T-helper 1 cell treated with Interleukin-12 subunit alpha and Interleukin-12 subunit beta and Interleukin-4 antibody, amounts not matched to agents 30 ng/mL and 1 ng/mL, for 36 hours (primary cell): ENCODE measurements around the gene NOL4L. TPM values are rescaled to one million over a fixed set of nuclear protein-coding genes. Genes with fewer than 3 reads are reported as not detected.
"Not testable (repeated sequence)": the region's sequence is repeated elsewhere in the genome, so short reads cannot be mapped to it uniquely, and the experiment has no call there.

ENCODE experiments used
- intact Hi-C: fragments of 100-400 bp; cut with micrococcal nuclease; formaldehyde crosslinking; loops from one replicate; pipeline ENCODE4 v1.15.1; 2024
- total RNA-seq: library from RNA; stranded (reverse); gene quantifications from 2 replicates; pipeline ENCODE4 v1.2.3, GENCODE V29; 2022

NOL4L gene
- total RNA-seq, 1 donor from 2014 or later, result 26.0 TPM

GRCh38 chr20:32512047-32512385, 73.1 kb downstream of the NOL4L start:
- intact Hi-C loops, result no loop called here

GRCh38 chr20:32511358-32512046, 73.6 kb downstream of the NOL4L start:
- intact Hi-C loops, result no loop called here

GRCh38 chr20:32510601-32511357, 74.4 kb downstream of the NOL4L start:
- intact Hi-C loops, result no loop called here

DNA sequence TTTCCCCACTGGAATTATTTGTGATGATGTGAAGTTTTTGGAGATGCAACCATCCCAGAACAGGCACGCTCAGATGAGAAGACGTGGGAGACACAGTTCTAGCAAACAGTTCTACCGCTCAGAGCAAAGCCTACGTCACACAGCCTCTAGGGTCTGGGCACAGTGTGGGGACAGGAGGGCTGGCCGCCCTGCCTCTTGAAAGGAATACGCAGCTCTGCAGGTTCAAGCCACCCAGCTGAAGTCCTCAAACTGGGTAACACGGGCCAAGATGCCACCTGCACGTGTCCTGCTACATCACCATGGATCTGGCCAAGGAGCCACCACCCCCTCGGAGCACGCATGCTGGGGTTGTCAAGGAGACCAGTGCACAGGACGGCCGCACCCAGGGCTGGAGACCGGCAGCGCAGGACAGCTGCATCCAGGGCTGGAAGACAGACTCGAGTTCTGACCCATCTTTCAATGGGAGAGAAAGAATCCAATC, 75.0 kb downstream of the NOL4L start:
- intact Hi-C loops, result no loop called here

DNA sequence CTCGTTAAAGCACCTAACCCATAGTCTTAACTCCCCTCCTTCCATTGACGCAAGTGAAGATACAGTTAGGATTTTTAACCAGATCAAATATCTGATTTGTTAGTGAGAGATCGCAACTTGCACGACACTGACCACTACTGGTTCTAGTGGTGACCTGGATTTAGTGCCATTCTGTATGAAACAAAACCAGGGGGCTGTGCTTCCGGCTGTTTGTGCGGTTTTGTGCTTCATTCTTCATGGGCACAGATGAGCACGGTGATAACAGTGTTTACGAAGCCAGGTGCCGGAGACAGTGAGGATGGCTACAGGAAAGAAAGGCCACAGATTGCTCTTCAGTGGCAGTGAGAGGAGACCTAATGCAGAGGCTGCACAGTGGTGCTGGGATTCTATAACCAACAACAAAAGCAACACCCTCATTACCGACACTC, 75.5 kb downstream of the NOL4L start:
- intact Hi-C loops, result loop anchor here (2.0 kb wide), 1 partner anchor 25 kb away; no protein-coding TSS in a partner anchor

DNA sequence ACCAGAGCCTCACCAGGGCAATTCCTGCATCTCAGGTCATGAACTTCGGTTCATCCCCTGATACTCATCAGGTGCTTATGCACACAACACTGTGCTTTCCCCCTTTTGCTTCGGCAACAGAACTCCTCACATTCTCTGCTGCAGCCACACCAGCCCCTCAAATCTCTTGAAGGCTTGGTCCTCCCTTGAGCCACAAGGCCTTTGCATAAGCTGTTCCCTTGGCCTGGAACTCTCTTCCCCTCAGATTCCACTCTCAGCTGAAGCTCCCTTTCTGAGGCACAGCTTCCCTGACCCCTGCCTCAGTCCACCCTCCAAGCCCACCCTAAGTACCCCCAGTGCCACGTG, 76.4 kb downstream of the NOL4L start:
- intact Hi-C loops, result loop anchor here (2.0 kb wide), 1 partner anchor 24 kb away; no protein-coding TSS in a partner anchor

GRCh38 chr20:32507998-32508774, 76.9 kb downstream of the NOL4L start:
- intact Hi-C loops, result loop anchor here (2.0 kb wide), 1 partner anchor 23 kb away; no protein-coding TSS in a partner anchor

DNA sequence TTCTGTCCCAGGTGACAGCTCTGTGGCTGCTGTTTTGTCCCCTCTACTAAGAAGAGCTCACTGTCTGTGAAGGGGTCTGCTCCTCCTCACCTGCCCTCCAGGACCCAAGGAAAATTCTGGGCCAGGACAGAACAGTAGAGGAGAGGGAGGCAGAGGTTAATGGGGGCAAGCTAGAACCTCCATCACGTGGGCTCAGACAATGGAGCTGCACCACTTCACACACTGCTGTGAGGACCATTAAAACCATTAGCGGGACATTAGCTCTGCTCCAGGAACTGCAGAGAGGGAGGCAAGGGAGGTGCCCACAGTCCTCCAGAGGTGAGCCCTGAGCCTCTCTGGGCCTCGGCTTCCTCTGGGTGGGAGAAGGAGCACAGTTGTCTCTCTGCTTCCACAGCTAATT, 78.4 kb downstream of the NOL4L start:
- intact Hi-C loops, result no loop called here

DNA sequence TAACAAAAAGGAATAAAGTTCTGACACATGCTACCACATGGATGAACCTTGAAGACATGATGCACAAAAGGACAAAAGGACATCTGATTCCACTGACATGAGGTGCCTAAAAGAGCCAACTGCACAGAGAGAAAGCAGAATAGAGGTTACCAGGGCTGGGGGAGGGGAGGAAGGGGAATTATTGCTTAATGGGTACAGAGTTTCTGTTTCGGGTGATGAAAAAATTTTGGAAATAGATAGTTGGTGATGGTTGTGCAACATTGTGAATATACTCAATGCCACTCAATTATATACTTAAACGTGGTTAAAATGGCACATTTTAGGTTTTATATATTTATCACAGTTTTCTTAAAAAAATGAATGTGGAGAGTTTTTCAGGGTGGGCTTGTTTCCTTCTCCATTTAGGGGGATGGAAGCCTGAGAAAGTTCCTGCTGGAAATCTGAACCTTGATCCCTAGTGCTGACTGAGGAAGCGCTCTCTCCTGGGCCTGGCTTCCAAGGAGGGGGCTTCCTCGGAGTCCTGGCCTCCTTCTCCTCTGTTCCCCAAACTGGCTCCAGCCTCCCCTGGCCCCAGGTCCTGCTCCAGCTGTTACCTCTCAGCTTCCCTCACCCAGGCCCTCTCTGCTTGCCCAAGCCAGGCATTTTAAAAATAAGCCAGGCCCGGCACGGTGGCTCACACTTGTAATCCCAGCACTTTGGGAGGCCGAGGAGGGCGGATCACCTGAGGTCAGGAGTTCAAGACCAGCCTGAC, 79.2 kb downstream of the NOL4L start:
- intact Hi-C loops, result no loop called here

GRCh38 chr20:32501709-32502108, 83.4 kb downstream of the NOL4L start:
- intact Hi-C loops, result no loop called here

DNA sequence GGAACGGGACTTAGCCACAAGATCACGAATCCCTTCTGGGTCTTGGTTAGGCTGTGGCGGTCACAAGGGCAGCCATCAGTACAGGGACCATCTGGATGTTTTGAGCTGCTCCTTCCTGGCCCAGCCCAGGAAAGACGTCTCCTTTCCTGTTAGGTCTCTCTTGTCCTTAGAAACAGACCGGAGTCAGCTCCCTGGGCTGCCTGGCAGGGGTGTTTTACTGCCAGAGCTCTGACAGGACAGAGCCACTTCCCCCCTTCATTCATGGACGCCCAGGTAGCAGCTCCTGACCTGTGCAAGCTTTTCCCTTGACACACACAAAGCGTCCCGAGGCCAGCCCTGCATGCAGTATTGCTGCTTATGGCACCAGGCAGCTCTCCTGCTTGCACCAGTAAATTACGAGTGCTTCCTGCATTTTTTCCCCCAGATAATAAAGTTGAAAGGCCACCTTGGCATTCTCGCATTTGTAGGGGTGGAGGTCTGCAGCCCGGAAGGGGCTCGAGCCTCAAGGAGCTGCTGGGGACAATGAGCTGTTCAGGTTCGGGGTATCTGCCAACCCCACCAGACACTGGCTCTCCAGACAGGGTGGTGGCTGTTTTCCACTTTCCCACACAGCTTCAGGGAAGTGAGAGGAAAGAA, 87.4 kb downstream of the NOL4L start:
- intact Hi-C loops, result no loop called here

DNA sequence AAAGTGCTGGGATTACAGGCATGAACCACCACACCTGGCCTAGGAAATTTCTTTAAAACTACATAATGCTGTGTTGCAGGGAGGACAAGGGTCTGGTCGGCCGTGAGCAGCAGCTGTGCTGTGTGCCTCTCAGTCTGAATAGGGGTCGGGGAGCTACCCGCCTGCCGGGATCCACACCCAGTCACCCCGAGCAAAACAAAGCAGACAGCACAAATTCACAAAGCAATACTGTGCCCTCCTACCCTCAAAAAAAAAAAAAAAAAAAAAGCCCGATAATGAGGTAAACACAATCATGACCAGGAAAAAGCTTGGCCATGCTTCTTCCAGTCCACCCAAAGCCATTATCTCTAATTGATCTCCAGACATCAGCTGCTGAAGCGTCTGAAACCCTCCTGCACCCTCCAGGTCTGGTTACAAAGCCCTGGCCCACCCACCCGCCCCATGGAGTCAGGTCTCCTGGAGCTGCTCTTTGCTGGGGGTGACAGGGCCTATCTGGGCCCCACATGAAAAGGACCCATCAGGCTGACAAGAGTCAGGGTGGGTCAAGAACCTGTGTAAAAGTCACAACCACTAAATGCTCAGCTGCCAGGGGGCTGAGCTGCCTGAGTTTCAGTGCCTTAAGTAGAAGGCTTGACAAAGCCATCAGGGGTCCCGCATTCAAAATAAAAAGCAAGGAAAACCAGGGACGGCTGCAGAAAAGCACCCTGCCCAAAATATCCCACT, 88.2 kb downstream of the NOL4L start:
- intact Hi-C loops, result no loop called here

DNA sequence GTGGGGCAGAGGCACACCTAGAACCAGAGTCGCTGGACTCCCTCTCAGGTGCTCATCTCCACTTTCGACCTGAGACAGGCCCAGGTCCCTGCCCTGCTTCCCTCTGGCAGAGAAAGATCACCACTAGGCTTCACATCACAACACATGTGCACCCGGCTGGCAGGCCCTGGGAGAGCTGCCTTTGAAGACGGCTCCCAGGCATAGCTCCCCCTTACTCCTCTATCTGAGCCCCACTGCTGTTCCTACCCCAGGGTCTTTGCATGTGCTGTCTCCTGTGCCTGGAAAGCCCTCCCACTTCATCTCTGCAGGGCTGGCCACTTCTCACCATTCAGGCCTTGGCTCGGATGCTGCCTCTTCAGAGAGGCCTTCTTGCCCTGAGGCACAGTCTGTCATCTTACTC, 89.2 kb downstream of the NOL4L start:
- intact Hi-C loops, result no loop called here

GRCh38 chr20:32495217-32495565, 89.9 kb downstream of the NOL4L start:
- intact Hi-C loops, result no loop called here

- intact Hi-C loops, result no loop called here
These were observed 90.5 kb downstream of the NOL4L start for GRCh38 chr20:32494483-32495216.

GRCh38 chr20:32493356-32493755, 91.8 kb downstream of the NOL4L start:
- intact Hi-C loops, result no loop called here

DNA sequence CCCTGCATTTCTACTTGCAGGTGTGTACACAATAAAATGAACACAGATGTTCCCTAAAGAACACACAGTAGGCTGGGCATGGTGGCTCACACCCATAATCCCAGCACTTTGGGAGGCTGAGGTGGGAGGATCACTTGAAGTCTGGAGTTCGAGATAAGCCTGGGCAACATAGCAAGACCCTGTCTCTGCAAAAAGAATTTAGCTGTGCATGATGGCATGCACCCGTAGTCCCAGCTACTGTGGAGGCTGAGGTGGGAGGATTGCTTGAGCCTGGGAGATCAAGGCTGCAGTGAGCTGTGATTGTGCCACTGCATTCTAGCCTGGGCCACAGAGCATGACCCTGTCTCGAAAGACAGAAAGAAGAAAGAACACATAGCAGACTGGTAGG, 93.4 kb downstream of the NOL4L start:
- intact Hi-C loops, result not testable (repeated sequence)

DNA sequence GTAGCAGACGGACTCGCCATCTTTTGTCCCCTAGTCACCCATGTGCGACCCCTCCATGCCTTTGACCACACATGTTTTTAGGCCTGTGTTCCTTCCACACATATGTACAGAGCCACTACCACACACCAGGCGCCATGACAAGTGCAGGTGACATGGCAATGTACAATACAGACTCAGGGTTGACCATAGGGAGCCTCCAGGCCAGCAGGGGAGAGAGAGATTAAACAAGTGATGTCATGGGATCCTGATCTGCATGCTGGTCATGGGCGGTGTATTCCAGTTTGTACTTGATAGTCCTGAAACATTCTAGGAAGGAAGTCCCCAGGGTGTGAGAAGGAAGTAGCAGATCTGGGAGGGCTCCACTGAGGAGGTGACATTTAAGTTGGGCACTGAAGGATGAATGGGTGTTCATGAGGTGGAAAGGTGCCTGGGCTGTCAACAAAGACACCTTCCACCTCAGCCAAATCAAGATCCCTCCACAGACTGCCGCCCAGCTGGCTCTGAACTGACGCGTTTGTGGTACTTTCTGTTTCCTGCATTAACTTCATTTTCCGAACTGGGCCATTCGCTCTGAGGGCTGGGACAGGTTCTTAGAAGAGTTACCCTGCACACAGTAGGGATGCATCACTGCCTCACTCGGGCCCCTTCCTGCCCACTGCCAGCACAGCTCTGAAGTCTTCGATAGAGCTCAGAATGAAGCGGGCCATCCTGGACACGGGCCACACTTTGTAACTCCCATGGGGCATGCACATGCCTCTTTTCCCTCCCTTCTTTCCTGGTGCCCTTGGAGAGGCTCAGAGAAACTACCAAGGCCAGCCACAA, 94.0 kb downstream of the NOL4L start:
- intact Hi-C loops, result no loop called here
